HG02571 (cell line): ENCODE data around the gene DYNC1I2.
"Not testable (repeated sequence)": the region's sequence is repeated elsewhere in the genome, so short reads cannot be mapped to it uniquely, and the experiment has no call there.

Source experiments
- ATAC-seq: cut with Tn5 transposase; IDR thresholded peaks from one replicate; pipeline ENCODE4 v1.9.1; 2021; ENCODE audit warnings: mild to moderate bottlenecking, moderate library complexity; ENCODE audit not compliant: unreplicated experiment

The DYNC1I2 gene

GRCh38 chr2:171712051-171712450 is 24.8 kb downstream of the DYNC1I2 start:
- no peak for ATAC-seq

- ATAC-seq: no peak
These were observed 31.5 kb downstream of the DYNC1I2 start for GRCh38 chr2:171718720-171719119.

- no peak for ATAC-seq
These were observed 32.4 kb downstream of the DYNC1I2 start for GRCh38 chr2:171719660-171720059.

GRCh38 chr2:171723716-171724683 is 36.7 kb downstream of the DYNC1I2 start:
- ATAC-seq: no peak

- ATAC-seq: no peak
These were observed 39.7 kb downstream of the DYNC1I2 start for GRCh38 chr2:171726847-171727450.

GRCh38 chr2:171728989-171729951 is 42.0 kb downstream of the DYNC1I2 start:
- no peak for ATAC-seq

GRCh38 chr2:171729952-171730317 is 42.7 kb downstream of the DYNC1I2 start:
- ATAC-seq: no peak

- ATAC-seq: no peak
These were observed 48.9 kb downstream of the DYNC1I2 start for GRCh38 chr2:171735991-171736710.

GRCh38 chr2:171741189-171741588 is 53.9 kb downstream of the DYNC1I2 start:
- no peak for ATAC-seq

GRCh38 chr2:171742760-171743159 is 55.5 kb downstream of the DYNC1I2 start:
- no peak for ATAC-seq

- no peak for ATAC-seq
These were observed 57.9 kb downstream of the DYNC1I2 start for GRCh38 chr2:171745141-171745540.

- no peak for ATAC-seq
These were observed 58.5 kb downstream of the DYNC1I2 start for GRCh38 chr2:171745806-171746205.

GRCh38 chr2:171747371-171747770 is 60.1 kb downstream of the DYNC1I2 start:
- ATAC-seq: no peak

- no peak for ATAC-seq
These were observed 67.1 kb downstream of the DYNC1I2 start for GRCh38 chr2:171754254-171754939.

GRCh38 chr2:171758762-171759161 is 71.5 kb downstream of the DYNC1I2 start:
- not testable (repeated sequence) for ATAC-seq

GRCh38 chr2:171761176-171761575 is 73.9 kb downstream of the DYNC1I2 start:
- not testable (repeated sequence) for ATAC-seq

- no peak for ATAC-seq
These were observed 75.8 kb downstream of the DYNC1I2 start for GRCh38 chr2:171762879-171763573.

GRCh38 chr2:171763602-171764001 is 76.3 kb downstream of the DYNC1I2 start:
- no peak for ATAC-seq

- no peak for ATAC-seq
These were observed 84.2 kb downstream of the DYNC1I2 start for GRCh38 chr2:171771463-171771862.
